ENCODE data around the gene ZMYND8. TPM values are rescaled to one million over a fixed set of nuclear protein-coding genes. Genes with fewer than 3 reads are reported as not detected.

The ZMYND8 gene
- total RNA-seq, 1 experiment from 2014 or later: 53.1 TPM

DNA sequence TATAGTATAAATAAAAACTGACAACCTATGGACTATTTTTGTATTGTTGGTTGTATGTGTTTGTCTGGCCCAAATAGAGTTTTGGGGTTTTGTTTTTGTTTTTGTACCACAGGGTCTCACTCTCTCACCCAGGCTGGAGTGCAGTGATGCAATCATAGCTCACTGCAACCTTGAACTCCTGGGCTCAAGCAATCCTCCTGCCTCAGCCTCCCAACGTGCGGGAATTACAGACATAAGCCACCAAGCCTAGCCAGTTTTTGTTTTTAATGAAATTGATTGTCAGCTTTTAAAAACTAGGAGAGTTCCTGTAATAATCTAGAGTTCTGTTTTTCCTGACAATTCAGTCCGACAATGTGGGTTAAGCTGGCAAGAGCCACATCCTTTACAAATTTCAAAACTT, 98.7 kb downstream of the ZMYND8 start:
- no peak overlapping the region for H3K27ac Mint-ChIP-seq (ENCODE audit: unreplicated experiment)
- H3K9me3 Mint-ChIP-seq (ENCODE audit: low read depth, unreplicated experiment): no peaks in the 10 kb centered on the region
- H3K36me3 Mint-ChIP-seq (ENCODE audit: insufficient read depth, unreplicated experiment): peaks cover 36% of the 10 kb centered on the region

GRCh38 chr20:47257256-47257655, 99.2 kb downstream of the ZMYND8 start:
- no peaks in the 10 kb centered on the region for H3K27me3 Mint-ChIP-seq (ENCODE audit: unreplicated experiment)
- H3K36me3 Mint-ChIP-seq (ENCODE audit: insufficient read depth, unreplicated experiment): peaks cover 39% of the 10 kb centered on the region
- TF ChIP-seq, protein P1, sequence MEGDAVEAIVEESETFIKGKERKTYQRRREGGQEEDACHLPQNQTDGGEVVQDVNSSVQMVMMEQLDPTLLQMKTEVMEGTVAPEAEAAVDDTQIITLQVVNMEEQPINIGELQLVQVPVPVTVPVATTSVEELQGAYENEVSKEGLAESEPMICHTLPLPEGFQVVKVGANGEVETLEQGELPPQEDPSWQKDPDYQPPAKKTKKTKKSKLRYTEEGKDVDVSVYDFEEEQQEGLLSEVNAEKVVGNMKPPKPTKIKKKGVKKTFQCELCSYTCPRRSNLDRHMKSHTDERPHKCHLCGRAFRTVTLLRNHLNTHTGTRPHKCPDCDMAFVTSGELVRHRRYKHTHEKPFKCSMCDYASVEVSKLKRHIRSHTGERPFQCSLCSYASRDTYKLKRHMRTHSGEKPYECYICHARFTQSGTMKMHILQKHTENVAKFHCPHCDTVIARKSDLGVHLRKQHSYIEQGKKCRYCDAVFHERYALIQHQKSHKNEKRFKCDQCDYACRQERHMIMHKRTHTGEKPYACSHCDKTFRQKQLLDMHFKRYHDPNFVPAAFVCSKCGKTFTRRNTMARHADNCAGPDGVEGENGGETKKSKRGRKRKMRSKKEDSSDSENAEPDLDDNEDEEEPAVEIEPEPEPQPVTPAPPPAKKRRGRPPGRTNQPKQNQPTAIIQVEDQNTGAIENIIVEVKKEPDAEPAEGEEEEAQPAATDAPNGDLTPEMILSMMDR (IDR thresholded peaks at IDR 0.05; ENCODE audit: unreplicated experiment): no peak
- H3K4me3 Mint-ChIP-seq (ENCODE audit: low read depth, unreplicated experiment): no peak overlapping the region
- BruUV-seq (replicated peaks): no TSS peak
- H3K9me3 Mint-ChIP-seq (ENCODE audit: low read depth, unreplicated experiment): no peaks in the 10 kb centered on the region
- CTCF ChIA-PET: interaction anchor here (0.6 kb wide), 1 partner anchor 93 kb away, joined by 3 read pairs; no protein-coding TSS in a partner anchor
- DNase-seq: no peak
- no peak overlapping the region for H3K27ac Mint-ChIP-seq (ENCODE audit: unreplicated experiment)
- intact Hi-C loops (cut with micrococcal nuclease; ENCODE audit: unreplicated experiment): no loop called here
- peaks cover 26% of the 10 kb centered on the region for H3K4me1 Mint-ChIP-seq (ENCODE audit: low read depth, unreplicated experiment)

More for the DNA sequence above, 98.7 kb downstream of the ZMYND8 start:
- no peak for DNase-seq
- CTCF ChIA-PET: interaction anchor here (1.0 kb wide), 1 partner anchor 61 kb away, joined by 3 read pairs; no protein-coding TSS in a partner anchor
- Mint-ChIP-seq H3K27me3 (ENCODE audit: unreplicated experiment) (no peaks in the 10 kb centered on the region), H3K4me1 (ENCODE audit: low read depth, unreplicated experiment) (peaks cover 26% of the 10 kb centered on the region), H3K4me3 (ENCODE audit: low read depth, unreplicated experiment) (no peak overlapping the region)
- TF ChIP-seq, protein P1 (IDR thresholded peaks at IDR 0.05; ENCODE audit: unreplicated experiment): no peak
- intact Hi-C loops (cut with micrococcal nuclease; ENCODE audit: unreplicated experiment): no loop called here
- no TSS peak for BruUV-seq (replicated peaks)

DNA sequence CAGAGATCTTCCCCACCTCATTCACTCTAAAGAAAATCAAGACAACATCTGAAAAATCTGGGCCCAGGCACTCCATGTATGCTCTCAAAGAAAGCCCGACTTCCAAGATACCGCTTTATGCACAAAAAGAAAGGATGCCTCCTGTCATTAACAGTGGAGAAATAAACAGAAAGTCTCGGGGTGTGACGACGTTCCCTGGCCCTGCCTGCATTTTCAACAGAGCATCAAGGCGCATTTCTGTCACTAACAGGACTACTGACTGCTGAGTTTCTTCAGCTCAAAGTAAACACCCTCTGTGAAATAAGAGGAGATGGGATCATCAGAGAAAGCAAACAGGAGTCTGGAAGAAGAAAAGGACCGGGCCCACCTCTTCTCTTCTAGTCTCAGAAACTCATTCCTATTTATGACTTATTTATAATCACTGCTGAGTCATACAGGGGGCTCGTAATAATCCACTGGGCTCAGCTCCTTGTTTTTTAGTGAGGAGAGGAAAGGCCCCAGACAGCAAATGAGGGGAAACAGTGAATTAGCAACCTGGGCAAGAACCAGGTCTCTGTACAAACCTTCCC, 99.7 kb downstream of the ZMYND8 start:
- H3K4me3 Mint-ChIP-seq (ENCODE audit: low read depth, unreplicated experiment): no peak overlapping the region
- intact Hi-C loops (cut with micrococcal nuclease; ENCODE audit: unreplicated experiment): no loop called here
- no peaks in the 10 kb centered on the region for H3K9me3 Mint-ChIP-seq (ENCODE audit: low read depth, unreplicated experiment)
- no peaks in the 10 kb centered on the region for H3K27me3 Mint-ChIP-seq (ENCODE audit: unreplicated experiment)
- no peak overlapping the region for H3K27ac Mint-ChIP-seq (ENCODE audit: unreplicated experiment)
- CTCF ChIA-PET: interaction anchor here (0.6 kb wide), 1 partner anchor 93 kb away, joined by 3 read pairs; no protein-coding TSS in a partner anchor
- peaks cover 26% of the 10 kb centered on the region for H3K4me1 Mint-ChIP-seq (ENCODE audit: low read depth, unreplicated experiment)
- no TSS peak for BruUV-seq (replicated peaks)
- TF ChIP-seq, protein P1 (IDR thresholded peaks at IDR 0.05; ENCODE audit: unreplicated experiment): no peak
- no peak for DNase-seq
- peaks cover 39% of the 10 kb centered on the region for H3K36me3 Mint-ChIP-seq (ENCODE audit: insufficient read depth, unreplicated experiment)

DNA sequence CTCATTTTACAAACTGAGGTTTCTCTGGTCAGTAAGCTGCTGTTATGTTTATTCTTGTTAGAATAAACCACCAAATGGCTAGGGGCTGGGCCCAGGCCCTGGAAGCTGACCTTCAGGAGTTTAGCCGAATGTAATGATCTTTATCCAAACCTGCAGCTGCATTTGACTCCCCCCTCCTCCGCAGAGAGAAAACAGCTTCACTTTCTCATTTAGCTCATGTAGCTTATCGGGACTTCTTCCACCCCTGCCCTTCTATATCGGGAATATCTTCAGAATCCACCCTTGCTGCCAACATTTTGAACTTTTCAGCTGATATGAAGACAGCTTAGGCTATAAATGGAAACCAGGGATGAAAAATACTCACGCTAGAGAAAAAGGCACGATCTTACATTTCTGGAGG, 102.6 kb downstream of the ZMYND8 start:
- no peaks in the 10 kb centered on the region for H3K9me3 Mint-ChIP-seq (ENCODE audit: low read depth, unreplicated experiment)
- no TSS peak for BruUV-seq (replicated peaks)
- CTCF ChIA-PET: interaction anchor here (0.5 to 0.6 kb wide), 3 partner anchors 11 to 451 kb away, joined by 3 to 5 read pairs (median 3); no protein-coding TSS in a partner anchor

More for the DNA sequence above, 102.6 kb downstream of the ZMYND8 start:
- Mint-ChIP-seq H3K27me3 (ENCODE audit: unreplicated experiment) (no peaks in the 10 kb centered on the region), H3K4me1 (ENCODE audit: low read depth, unreplicated experiment) (peaks cover 7% of the 10 kb centered on the region), H3K36me3 (ENCODE audit: insufficient read depth, unreplicated experiment) (peaks cover 36% of the 10 kb centered on the region), H3K4me3 (ENCODE audit: low read depth, unreplicated experiment) (no peak overlapping the region), H3K27ac (ENCODE audit: unreplicated experiment) (no peak overlapping the region)
- TF ChIP-seq, protein P1 (IDR thresholded peaks at IDR 0.05; ENCODE audit: unreplicated experiment): no peak
- DNase-seq: no peak
- intact Hi-C loops (cut with micrococcal nuclease; ENCODE audit: unreplicated experiment): no loop called here
